Activated CD4-positive, alpha-beta memory T cell treated with anti-CD3 and anti-CD28 coated beads for 36 hours (primary cell): ENCODE measurements around the gene ZNF48. TPM values are rescaled to one million over a fixed set of nuclear protein-coding genes. Genes with fewer than 3 reads are reported as not detected.

Source experiments
- CTCF ChIA-PET: fragments of 350-600 bp; sonication (Branson Sonifier 250); formaldehyde crosslinking; loops from one replicate; lab custom pipeline; 2021; ENCODE audit warnings: antibody characterized with exemption, inconsistent platforms; lab: Charles Lee
- POLR2A ChIA-PET: fragments of 350-600 bp; sonication (Branson Sonifier 250); formaldehyde crosslinking; loops from one replicate; lab custom pipeline; 2021; ENCODE audit warnings: antibody characterized with exemption; lab: Charles Lee
- DNase-seq: peaks from one replicate; pipeline ENCODE4 v3.0.0-alpha.2; 2020
- H3K27ac Mint-ChIP-seq: one replicate; pipeline ENCODE4 v1.8.0; 2021; ENCODE audit warnings: mixed read lengths
- H3K27me3 Mint-ChIP-seq: one replicate; pipeline ENCODE4 v1.8.0; 2021; ENCODE audit warnings: mixed read lengths
- H3K36me3 Mint-ChIP-seq: one replicate; pipeline ENCODE4 v1.8.0; 2021; ENCODE audit warnings: mixed read lengths
- H3K4me1 Mint-ChIP-seq: one replicate; pipeline ENCODE4 v1.8.0; 2021; ENCODE audit warnings: low read depth, mixed read lengths
- H3K4me3 Mint-ChIP-seq: one replicate; pipeline ENCODE4 v1.8.0; 2021; ENCODE audit warnings: mild to moderate bottlenecking, mixed read lengths
- H3K9me3 Mint-ChIP-seq: one replicate; pipeline ENCODE4 v1.8.0; 2021; ENCODE audit warnings: mixed read lengths
- intact Hi-C: fragments of 100-400 bp; cut with micrococcal nuclease; formaldehyde crosslinking; loops from one replicate; pipeline ENCODE4 v1.15.1; 2023
- total RNA-seq, 2 experiments: library from RNA; stranded (reverse); gene quantifications; one replicate each; pipeline ENCODE4 v1.2.3, GENCODE V29; 2021

The ZNF48 gene
- total RNA-seq, 2 experiments from 2014 or later = 13.1 to 13.6 TPM

DNA sequence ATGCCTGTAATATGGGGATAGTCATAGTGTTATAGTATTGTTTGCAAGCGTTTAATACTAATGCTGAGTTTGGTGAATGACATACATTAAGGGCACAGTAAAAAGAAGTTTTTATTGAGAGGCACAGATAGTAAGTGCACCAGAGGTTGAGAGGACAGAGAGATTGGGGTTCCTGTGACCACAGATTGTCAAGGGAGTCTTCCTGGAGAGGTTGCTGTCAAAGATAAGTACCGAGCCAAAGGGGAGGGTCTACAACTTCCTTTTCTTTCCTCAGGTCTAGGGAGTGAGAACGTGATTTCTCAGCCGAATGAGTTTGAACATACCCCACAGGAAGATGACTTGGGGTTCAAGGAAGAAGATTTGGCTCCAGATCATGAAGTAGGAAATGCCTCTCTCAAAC, 1.8 kb downstream of the ZNF48 start:
- no peak overlapping the region for H3K27ac Mint-ChIP-seq
- ChIA-PET CTCF (interaction anchor here (1.1 to 3.5 kb wide), 5 partner anchors 10 to 285 kb away, joined by 3 to 48 read pairs (median 9); partner anchors contain the start of genes SEPTIN1 and ZNF771), POLR2A (interaction anchor here (2.5 kb wide), 1 partner anchor 14 kb away, joined by 20 read pairs; the partner anchor contains the start of gene SEPTIN1)
- H3K27me3 Mint-ChIP-seq = no peaks in the 10 kb centered on the region
- intact Hi-C loops = no loop called here
- H3K4me3 Mint-ChIP-seq = peak overlapping the region; percentile 39
- H3K36me3 Mint-ChIP-seq = peaks cover 15% of the 10 kb centered on the region
- no peaks in the 10 kb centered on the region for H3K9me3 Mint-ChIP-seq
- DNase-seq = no peak
- H3K4me1 Mint-ChIP-seq = peaks cover 38% of the 10 kb centered on the region

DNA sequence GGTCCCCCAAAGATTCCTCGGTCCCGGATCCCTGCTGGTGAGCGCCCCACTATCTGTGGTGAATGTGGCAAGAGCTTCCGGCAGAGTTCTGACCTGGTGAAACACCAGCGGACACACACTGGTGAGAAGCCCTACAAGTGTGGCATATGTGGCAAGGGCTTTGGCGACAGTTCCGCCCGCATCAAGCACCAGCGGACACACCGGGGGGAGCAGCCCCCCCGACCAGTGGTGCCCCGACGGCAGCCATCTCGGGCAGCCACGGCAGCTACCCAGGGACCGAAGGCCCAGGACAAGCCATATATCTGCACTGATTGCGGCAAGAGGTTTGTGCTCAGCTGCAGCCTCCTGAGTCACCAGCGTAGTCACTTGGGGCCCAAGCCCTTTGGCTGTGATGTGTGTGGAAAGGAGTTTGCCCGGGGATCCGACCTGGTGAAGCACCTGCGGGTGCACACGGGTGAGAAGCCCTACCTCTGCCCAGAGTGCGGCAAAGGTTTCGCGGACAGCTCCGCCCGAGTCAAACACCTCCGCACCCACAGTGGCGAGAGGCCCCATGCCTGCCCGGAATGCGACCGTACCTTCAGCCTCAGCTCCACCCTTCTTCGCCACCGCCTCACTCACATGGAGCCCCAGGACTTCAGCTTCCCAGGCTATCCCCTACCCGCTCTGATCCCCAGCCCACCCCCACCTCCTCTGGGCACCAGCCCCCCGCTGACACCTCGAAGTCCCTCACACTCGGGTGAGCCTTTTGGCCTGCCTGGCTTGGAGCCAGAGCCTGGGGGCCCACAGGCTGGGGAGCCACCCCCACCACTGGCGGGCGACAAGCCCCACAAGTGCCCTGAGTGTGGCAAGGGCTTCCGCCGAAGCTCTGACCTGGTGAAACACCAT, 2.8 kb downstream of the ZNF48 start:
- ChIA-PET POLR2A (interaction anchor here (1.0 kb wide), 1 partner anchor 9 kb away, joined by 4 read pairs; no protein-coding TSS in a partner anchor), CTCF (interaction anchor here (1.1 to 3.5 kb wide), 2 partner anchors 16 to 252 kb away, joined by 3 to 24 read pairs; partner anchors contain the start of gene SEPTIN1)
- Mint-ChIP-seq H3K4me1 (peaks cover 38% of the 10 kb centered on the region), H3K27me3 (no peaks in the 10 kb centered on the region), H3K27ac (no peak overlapping the region), H3K4me3 (no peak overlapping the region), H3K36me3 (peaks cover 15% of the 10 kb centered on the region), H3K9me3 (no peaks in the 10 kb centered on the region)
- no peak for DNase-seq
- intact Hi-C loops = no loop called here

DNA sequence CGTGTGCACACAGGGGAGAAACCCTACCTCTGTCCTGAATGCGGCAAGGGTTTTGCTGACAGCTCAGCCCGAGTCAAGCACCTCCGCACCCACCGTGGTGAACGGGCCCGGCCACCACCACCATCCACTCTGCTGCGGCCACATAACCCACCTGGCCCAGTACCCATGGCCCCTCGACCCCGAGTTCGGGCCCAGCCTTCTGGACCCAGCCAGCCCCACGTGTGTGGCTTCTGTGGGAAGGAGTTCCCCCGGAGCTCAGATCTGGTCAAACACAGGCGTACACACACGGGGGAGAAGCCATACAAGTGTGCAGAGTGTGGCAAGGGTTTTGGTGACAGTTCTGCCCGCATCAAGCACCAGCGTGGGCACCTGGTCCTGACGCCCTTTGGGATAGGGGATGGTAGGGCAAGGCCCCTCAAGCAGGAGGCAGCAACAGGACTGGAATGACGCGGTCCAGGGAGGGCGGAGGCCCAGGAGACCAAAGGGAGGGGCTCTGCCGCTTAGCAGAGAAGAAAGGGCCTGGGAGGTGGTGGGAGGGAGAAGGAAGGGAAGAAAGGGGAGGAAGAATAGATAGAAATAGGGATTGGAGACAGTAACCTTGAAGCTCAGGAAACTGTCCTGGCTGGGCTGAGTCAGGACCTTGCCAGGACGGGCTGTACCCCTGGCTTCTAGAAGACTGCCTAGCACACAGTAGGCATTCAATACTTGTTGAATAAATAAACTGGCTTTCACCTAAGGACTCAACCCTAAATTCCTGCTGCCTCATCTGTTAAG, 3.6 kb downstream of the ZNF48 start:
- no peaks in the 10 kb centered on the region for H3K9me3 Mint-ChIP-seq
- peaks cover 15% of the 10 kb centered on the region for H3K36me3 Mint-ChIP-seq
- H3K4me3 Mint-ChIP-seq = peak overlapping the region; percentile 32
- H3K4me1 Mint-ChIP-seq = peaks cover 38% of the 10 kb centered on the region
- H3K27me3 Mint-ChIP-seq = no peaks in the 10 kb centered on the region
- intact Hi-C loops = no loop called here
- POLR2A ChIA-PET = interaction anchor here (0.9 to 1.0 kb wide), 2 partner anchors 8 to 16 kb away, joined by 3 to 4 read pairs; partner anchors contain the start of gene SEPTIN1
- H3K27ac Mint-ChIP-seq = no peak overlapping the region
- CTCF ChIA-PET = interaction anchor here (2.1 kb wide), 1 partner anchor 10 kb away, joined by 9 read pairs; no protein-coding TSS in a partner anchor
- DNase-seq = no peak

DNA sequence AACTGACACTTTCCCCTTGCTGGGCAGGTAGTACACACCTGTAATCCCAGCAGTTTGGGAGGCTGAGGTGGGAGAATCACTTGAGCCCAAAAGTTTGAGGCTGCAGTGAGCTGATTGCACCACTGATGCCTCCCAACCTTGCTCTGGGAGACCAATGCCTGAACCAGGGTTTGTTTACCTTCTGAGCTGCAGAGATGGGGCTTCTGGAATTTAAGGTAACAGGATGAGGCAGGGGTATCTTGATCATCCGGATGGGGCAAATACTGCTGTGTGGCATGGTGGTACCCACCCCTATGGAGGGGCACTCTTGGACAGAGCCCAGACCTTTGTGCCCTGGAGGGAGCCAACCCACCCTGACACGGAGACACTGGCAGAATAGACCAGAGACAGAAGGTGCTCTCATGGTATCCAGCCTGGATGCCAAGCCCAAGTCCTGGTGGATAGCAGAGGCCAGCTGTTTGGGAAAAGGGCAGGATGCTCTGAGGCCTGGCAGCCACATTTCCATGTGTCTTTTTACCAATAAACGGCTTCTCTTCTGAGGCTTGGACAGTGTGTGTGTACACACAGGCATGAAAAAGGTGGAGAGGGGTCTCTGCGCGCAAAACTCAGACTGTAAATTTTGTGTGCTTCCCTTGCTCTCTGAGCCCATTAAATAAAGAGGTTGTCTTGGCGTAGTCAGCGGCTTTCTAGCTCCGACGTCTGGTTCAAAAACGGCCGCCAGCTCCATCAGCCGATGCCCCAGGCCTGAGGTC, 4.4 kb downstream of the ZNF48 start:
- peaks cover 35% of the 10 kb centered on the region for H3K4me1 Mint-ChIP-seq
- H3K4me3 Mint-ChIP-seq = peak overlapping the region; percentile 82

DNA sequence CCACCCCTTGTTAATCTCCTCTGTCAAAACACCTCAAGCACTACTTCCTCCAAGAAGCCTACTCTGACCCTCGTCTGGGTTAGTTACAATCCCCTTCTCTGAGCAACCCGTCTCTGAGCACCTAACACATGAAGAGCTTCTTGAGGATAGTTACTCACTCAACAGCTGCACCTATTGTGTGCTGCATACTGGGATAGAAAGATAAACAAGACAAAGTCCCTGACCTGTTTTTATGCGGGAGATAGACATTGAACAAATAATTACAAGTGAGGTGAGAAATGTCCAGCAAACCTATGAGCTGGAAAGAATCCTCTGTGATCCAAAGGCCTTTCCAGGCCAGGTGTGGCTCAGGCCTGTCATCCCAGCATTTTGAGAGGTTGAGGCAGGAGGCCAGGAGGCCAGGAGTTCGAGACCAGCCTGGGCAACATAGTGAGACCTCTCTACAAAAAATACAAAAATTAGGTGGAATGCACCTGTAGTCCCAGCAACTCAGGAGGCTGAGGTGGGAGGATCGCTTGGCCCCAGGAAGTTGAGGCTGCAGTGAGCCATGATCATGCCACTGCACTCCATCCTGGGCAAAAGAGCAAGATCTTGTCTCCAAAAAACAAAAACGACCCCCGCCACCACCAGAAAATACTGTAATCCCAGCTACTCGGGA, 6.7 kb downstream of the ZNF48 start:
- Mint-ChIP-seq H3K4me3 (peak overlapping the region; percentile 82), H3K27ac (peak overlapping the region; percentile 6), H3K4me1 (peaks cover 24% of the 10 kb centered on the region), H3K9me3 (no peaks in the 10 kb centered on the region), H3K36me3 (peaks cover 10% of the 10 kb centered on the region), H3K27me3 (no peaks in the 10 kb centered on the region)
- ChIA-PET POLR2A (interaction anchor here (0.9 to 1.1 kb wide), 3 partner anchors 12 to 52 kb away, joined by 3 to 5 read pairs (median 3); partner anchors contain the start of gene SEPTIN1), CTCF (interaction anchor here (1.1 to 1.4 kb wide), 2 partner anchors 16 to 28 kb away, joined by 3 read pairs; partner anchors contain the start of gene DCTPP1)
- intact Hi-C loops = no loop called here
- no peak for DNase-seq

More for the DNA sequence above, 4.4 kb downstream of the ZNF48 start:
- intact Hi-C loops = loop anchor here (1.0 kb wide), 1 partner anchor 21 kb away; no protein-coding TSS in a partner anchor
- H3K36me3 Mint-ChIP-seq = peaks cover 15% of the 10 kb centered on the region
- no peak for DNase-seq
- peak overlapping the region; percentile 83 for H3K27ac Mint-ChIP-seq
- H3K9me3 Mint-ChIP-seq = no peaks in the 10 kb centered on the region
- POLR2A ChIA-PET = interaction anchor here (0.6 to 0.9 kb wide), 2 partner anchors 10 to 17 kb away, joined by 3 read pairs; partner anchors contain the start of gene SEPTIN1
- H3K27me3 Mint-ChIP-seq = no peaks in the 10 kb centered on the region
- CTCF ChIA-PET = interaction anchor here (2.1 kb wide), 1 partner anchor 10 kb away, joined by 9 read pairs; no protein-coding TSS in a partner anchor

DNA sequence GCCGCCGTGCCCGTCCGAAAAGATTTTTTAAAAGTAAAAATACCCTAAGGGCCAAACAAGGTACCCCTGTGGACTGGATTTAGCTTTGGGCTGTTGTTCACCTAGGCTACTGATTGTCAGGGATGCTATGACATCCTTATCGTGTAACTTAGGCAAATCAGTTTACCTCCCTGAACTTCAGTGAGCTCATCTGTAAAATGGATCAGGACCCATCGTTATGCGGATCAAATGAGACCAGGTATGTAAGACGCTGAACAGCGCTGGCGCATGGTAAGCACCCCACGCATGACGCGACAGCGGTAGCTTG, 11.5 kb downstream of the ZNF48 start:
- Mint-ChIP-seq H3K4me3 (peak overlapping the region; percentile 95), H3K36me3 (peaks cover 6% of the 10 kb centered on the region), H3K27me3 (no peaks in the 10 kb centered on the region), H3K27ac (peak overlapping the region; percentile 91), H3K9me3 (no peaks in the 10 kb centered on the region), H3K4me1 (peaks cover 22% of the 10 kb centered on the region)
- ChIA-PET POLR2A (interaction anchor here (1.0 to 3.1 kb wide), 10 partner anchors 9 to 243 kb away, joined by 3 to 22 read pairs (median 5); partner anchors contain the start of genes DCTPP1, SEPTIN1, ZNF48 and ZNF688), CTCF (interaction anchor here (0.8 to 6.0 kb wide), 11 partner anchors 11 to 375 kb away, joined by 3 to 48 read pairs (median 7); partner anchors contain the start of genes DCTPP1, SEPTIN1, TBC1D10B and TBX6)
- DNase-seq = no peak
- intact Hi-C loops = loop anchor here (2.0 kb wide), 1 partner anchor 36 kb away; the partner anchor contains the start of gene TBC1D10B

DNA sequence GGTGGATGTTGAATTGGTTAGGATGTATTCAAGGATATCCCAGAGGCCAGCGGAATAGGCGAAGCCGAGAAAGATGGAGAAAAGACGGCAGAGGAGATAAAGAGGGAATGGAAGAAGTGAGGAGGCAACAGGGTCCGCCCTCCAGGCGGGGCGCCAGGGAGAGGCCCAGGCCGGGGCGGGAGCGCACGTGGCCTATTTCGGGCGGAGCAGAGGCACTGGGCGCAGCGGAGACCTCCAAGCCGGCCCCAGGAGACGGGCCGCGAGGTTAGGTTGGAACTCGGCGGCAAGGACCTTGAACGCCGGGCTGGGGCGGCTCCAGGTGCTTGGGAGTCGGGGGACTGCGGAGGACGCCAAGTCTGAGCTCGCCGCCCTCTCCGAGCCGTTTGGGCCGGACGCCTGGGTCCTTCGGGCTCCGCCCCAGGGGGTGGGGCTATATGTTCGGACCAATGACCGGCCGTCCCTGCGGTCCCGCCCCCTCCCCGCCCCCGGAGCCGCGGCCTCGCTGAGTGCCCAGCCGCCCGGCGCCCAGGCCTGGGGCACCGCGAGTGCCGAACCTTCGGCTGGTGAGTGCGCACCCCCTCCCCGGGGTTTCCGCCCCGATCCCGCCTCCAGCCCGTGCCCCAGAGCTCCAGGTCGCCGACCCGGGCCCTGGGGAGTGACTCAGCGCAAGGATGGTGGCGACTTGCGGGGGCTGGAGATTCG, 12.0 kb downstream of the ZNF48 start, which contains the start of gene ZNF771:
ZNF771 (plus strand) TSS at position 505 of the 702 bp plus-strand sequence. CDS start 448 bp downstream, outside the sequence.
- POLR2A ChIA-PET = interaction anchor here (0.7 to 3.1 kb wide), 15 partner anchors 9 to 251 kb away, joined by 3 to 22 read pairs (median 3); partner anchors contain the start of genes DCTPP1, SEPTIN1, ZNF48 and ZNF688
- DNase-seq = peak; percentile 94
- peaks cover 10% of the 10 kb centered on the region for H3K36me3 Mint-ChIP-seq
- H3K27me3 Mint-ChIP-seq = no peaks in the 10 kb centered on the region
- no peaks in the 10 kb centered on the region for H3K9me3 Mint-ChIP-seq
- intact Hi-C loops = loop anchor here (2.0 kb wide), 1 partner anchor 36 kb away; the partner anchor contains the start of gene TBC1D10B
- H3K4me1 Mint-ChIP-seq = peaks cover 25% of the 10 kb centered on the region
- H3K4me3 Mint-ChIP-seq = peak within 1 kb of the TSS; percentile 95
- CTCF ChIA-PET = interaction anchor here (0.8 to 6.0 kb wide), 16 partner anchors 11 to 375 kb away, joined by 3 to 48 read pairs (median 4); partner anchors contain the start of genes DCTPP1, GDPD3, SEPHS2 and SEPTIN1
- peak within 1 kb of the TSS; percentile 91 for H3K27ac Mint-ChIP-seq

DNA sequence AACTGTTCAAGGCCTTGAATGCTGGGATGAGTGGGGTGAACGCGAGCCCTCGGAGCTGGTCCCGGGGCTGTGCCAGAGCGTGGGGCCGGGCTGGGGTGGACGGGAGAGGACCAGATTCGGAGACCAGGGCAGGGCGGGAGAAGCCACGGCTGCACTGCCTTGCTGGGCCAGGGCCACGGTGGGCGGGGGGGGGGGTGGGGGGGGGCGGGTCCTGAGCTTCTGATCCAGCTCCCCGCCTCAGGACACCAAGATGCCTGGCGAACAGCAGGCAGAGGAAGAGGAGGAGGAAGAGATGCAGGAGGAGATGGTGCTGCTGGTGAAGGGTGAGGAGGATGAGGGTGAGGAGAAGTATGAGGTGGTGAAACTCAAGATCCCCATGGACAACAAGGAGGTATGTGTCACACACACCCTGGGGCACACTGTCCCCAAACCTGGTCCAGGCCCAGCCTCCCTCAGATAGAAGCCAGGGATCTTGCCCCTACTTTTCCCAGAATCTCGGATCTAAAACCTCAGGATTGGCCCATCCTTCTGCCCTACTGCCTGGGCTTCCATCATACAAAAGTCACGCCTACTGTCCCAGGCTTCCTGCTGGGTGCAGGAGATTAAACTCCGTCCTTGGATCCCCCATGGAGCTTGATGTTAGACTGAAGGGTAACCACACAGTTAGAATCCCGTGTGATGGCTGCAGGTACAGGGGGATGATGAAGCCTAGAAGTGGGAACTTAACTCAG, 12.7 kb downstream of the ZNF48 start:
- ChIA-PET CTCF (interaction anchor here (0.5 to 6.0 kb wide), 19 partner anchors 10 to 376 kb away, joined by 3 to 48 read pairs (median 5); partner anchors contain the start of genes CD2BP2, DCTPP1, GDPD3 and SEPHS2), POLR2A (interaction anchor here (0.7 to 3.1 kb wide), 15 partner anchors 8 to 315 kb away, joined by 3 to 22 read pairs (median 3); partner anchors contain the start of genes SEPTIN1, ZNF48, ZNF688 and ZNF764)
- Mint-ChIP-seq H3K4me1 (peaks cover 26% of the 10 kb centered on the region), H3K9me3 (no peaks in the 10 kb centered on the region), H3K27ac (peak overlapping the region; percentile 81), H3K36me3 (peaks cover 12% of the 10 kb centered on the region), H3K27me3 (no peaks in the 10 kb centered on the region), H3K4me3 (peak overlapping the region; percentile 79)
- DNase-seq = peak; percentile 18
- intact Hi-C loops = loop anchor here (2.0 kb wide), 2 partner anchors 37 to 53 kb away; partner anchors contain the start of genes CD2BP2 and TBC1D10B
